ENCODE results near the gene ZNF26.

Gene ZNF26

DNA sequence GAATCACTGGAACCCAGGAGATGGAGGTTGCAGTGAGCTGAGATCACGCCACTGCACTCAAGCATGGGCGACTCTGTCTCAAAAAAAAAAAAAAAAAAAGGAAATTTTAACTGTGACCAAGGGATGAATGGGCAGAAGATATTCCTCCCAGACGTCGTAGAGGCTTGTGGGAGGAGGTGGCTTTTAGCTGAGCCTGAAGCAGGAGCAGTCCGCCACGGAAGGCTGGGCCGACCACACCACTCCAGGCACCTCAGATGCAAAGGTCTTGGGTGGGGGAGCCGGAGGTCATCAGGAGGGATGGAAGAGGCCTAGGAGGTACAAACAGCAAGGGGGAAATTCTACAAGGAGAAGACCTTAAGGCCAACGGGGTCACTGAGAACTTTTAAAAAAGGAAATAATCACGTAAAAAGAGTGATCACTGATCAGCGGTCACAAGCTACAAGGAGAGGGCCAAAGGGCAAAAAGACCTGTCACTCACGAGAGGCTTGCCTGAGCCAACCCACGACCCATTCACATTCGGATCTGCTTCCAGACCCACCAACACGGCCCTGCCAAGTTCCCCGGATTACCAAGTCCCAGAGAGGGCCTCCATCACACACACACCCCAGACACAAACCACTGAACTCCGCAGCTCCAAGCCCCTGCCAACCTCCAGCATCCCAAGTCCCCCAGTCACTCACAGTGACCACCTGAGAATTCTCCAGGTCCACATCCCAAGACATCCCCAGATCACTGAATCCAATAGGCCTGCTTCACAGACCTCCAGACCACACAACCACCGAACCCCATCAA, 33.6 kb upstream of the ZNF26 start:
- Histone ChIP-seq H4K20me1 (ENCODE audit: insufficient read depth, low read length) (no peaks in the 10 kb centered on the region), H3K79me2 (ENCODE audit: insufficient read depth, low read length) (peaks cover 80% of the 10 kb centered on the region), H3K9ac (ENCODE audit: low read depth, low read length) (no peak overlapping the region), H2AFZ (ENCODE audit: low read depth, low read length) (no peak overlapping the region), H3K9me3 (ENCODE audit: insufficient read depth, low read length, severe bottlenecking) (peaks cover 64% of the 10 kb centered on the region), H3K27me3 (ENCODE audit: insufficient read depth, low read length, poor library complexity) (no peaks in the 10 kb centered on the region), H3K4me3 (ENCODE audit: low read depth in 1 of 2, low read length in 2 of 2) (no peak overlapping the region), H3K4me2 (ENCODE audit: insufficient read depth, low read length) (no peak overlapping the region), H3K4me1 (ENCODE audit: insufficient read depth, low read length) (peaks cover 22% of the 10 kb centered on the region), H3K27ac (ENCODE audit: low read length) (no peak overlapping the region), H3K36me3 (ENCODE audit: insufficient read depth, low read length) (peaks cover 46% of the 10 kb centered on the region)
- TF ChIP-seq CTCF (IDR thresholded peaks at IDR 0.05; ENCODE audit: borderline replicate concordance, extremely low read depth, low read length, poor library complexity, severe bottlenecking) = no peak
- no peak for TF ChIP-seq EZH2 (IDR thresholded peaks at IDR 0.05; ENCODE audit: borderline replicate concordance, low read depth, low read length, severe bottlenecking)
- DNase-seq (no peak), ATAC-seq (ENCODE audit: insufficient read depth, low read depth) (no peak)

DNA sequence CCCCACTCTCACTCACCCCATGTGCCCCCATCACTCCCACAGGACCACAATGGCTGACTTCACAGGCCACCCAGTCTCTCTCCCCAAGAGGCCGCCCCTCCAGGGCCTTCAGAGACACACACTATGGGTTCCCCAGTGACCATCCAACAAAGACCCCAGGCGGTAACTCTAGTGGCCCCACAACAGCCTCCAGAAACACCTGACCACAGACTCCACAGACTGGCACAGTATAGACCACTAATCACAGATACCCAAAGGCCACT, 33.1 kb upstream of the ZNF26 start:
- H3K27me3 ChIP-seq (ENCODE audit: insufficient read depth, low read length, poor library complexity) = no peaks in the 10 kb centered on the region
- H3K4me3 ChIP-seq (ENCODE audit: low read depth in 1 of 2, low read length in 2 of 2) = no peak overlapping the region
- TF ChIP-seq EZH2 (IDR thresholded peaks at IDR 0.05; ENCODE audit: borderline replicate concordance, low read depth, low read length, severe bottlenecking) = no peak
- TF ChIP-seq CTCF (IDR thresholded peaks at IDR 0.05; ENCODE audit: borderline replicate concordance, extremely low read depth, low read length, poor library complexity, severe bottlenecking) = no peak
- ATAC-seq (ENCODE audit: insufficient read depth, low read depth) (no peak), DNase-seq (no peak)
- H3K9ac ChIP-seq (ENCODE audit: low read depth, low read length) = no peak overlapping the region
- H3K4me2 ChIP-seq (ENCODE audit: insufficient read depth, low read length) = no peak overlapping the region
- H4K20me1 ChIP-seq (ENCODE audit: insufficient read depth, low read length) = no peaks in the 10 kb centered on the region
- peaks cover 61% of the 10 kb centered on the region for H3K9me3 ChIP-seq (ENCODE audit: insufficient read depth, low read length, severe bottlenecking)
- peaks cover 41% of the 10 kb centered on the region for H3K36me3 ChIP-seq (ENCODE audit: insufficient read depth, low read length)
- H3K27ac ChIP-seq (ENCODE audit: low read length) = no peak overlapping the region
- peaks cover 79% of the 10 kb centered on the region for H3K79me2 ChIP-seq (ENCODE audit: insufficient read depth, low read length)
- H2AFZ ChIP-seq (ENCODE audit: low read depth, low read length) = no peak overlapping the region
- peaks cover 22% of the 10 kb centered on the region for H3K4me1 ChIP-seq (ENCODE audit: insufficient read depth, low read length)

- no peak overlapping the region for H3K9ac ChIP-seq (ENCODE audit: low read depth, low read length)
- H3K36me3 ChIP-seq (ENCODE audit: insufficient read depth, low read length) = peaks cover 35% of the 10 kb centered on the region
- DNase-seq (no peak), ATAC-seq (ENCODE audit: insufficient read depth, low read depth) (no peak)
- H3K9me3 ChIP-seq (ENCODE audit: insufficient read depth, low read length, severe bottlenecking) = peaks cover 55% of the 10 kb centered on the region
- H3K79me2 ChIP-seq (ENCODE audit: insufficient read depth, low read length) = peaks cover 72% of the 10 kb centered on the region
- H4K20me1 ChIP-seq (ENCODE audit: insufficient read depth, low read length) = no peaks in the 10 kb centered on the region
- no peak overlapping the region for H3K4me3 ChIP-seq (ENCODE audit: low read depth in 1 of 2, low read length in 2 of 2)
- no peaks in the 10 kb centered on the region for H3K27me3 ChIP-seq (ENCODE audit: insufficient read depth, low read length, poor library complexity)
- no peak overlapping the region for H3K4me2 ChIP-seq (ENCODE audit: insufficient read depth, low read length)
- no peak overlapping the region for H3K27ac ChIP-seq (ENCODE audit: low read length)
- H3K4me1 ChIP-seq (ENCODE audit: insufficient read depth, low read length) = peaks cover 22% of the 10 kb centered on the region
- H2AFZ ChIP-seq (ENCODE audit: low read depth, low read length) = no peak overlapping the region
- TF ChIP-seq EZH2 (IDR thresholded peaks at IDR 0.05; ENCODE audit: borderline replicate concordance, low read depth, low read length, severe bottlenecking) = no peak
- no peak for TF ChIP-seq CTCF (IDR thresholded peaks at IDR 0.05; ENCODE audit: borderline replicate concordance, extremely low read depth, low read length, poor library complexity, severe bottlenecking)
Observed at GRCh38 chr12:132953771-132954170, 32.4 kb upstream of the ZNF26 start.
